IMR-90 (cell line): ENCODE measurements around the gene NTMT1. TPM values are rescaled to one million over a fixed set of nuclear protein-coding genes. Genes with fewer than 3 reads are reported as not detected.

ENCODE experiments used
- ATAC-seq: fragments of 200-7000 bp; cut with Tn5 transposase; 2 replicates; pipeline ENCODE4 v1.9.1; 2020; ENCODE audit warnings: low read depth, mild to moderate bottlenecking, moderate library complexity
- BruUV-seq: library from RNA; stranded (reverse); fragments of 400-500 nt; replicated peaks from 2 replicates; lab custom pipeline; 2021; lab: Mats Ljungman, UMichigan
- CTCF ChIA-PET: fragments of 300-600 bp; formaldehyde crosslinking; extraction: SDS; loops from one replicate; lab custom pipeline; 2021; ENCODE audit warnings: antibody characterized with exemption; lab: Yijun Ruan, JAX
- POLR2A ChIA-PET: fragments of 300-600 bp; sonication (Branson Sonifier 250); formaldehyde crosslinking; loops from one replicate; lab custom pipeline; 2022; ENCODE audit warnings: antibody characterized with exemption; ENCODE audit not compliant: unreplicated experiment; lab: Charles Lee
- DNase-seq: peaks from one replicate; pipeline ENCODE4 v3.0.0; 2013
- H2AFZ ChIP-seq: replicated peaks from 2 replicates; pipeline ENCODE3; 2013; ENCODE audit warnings: low read length, mild to moderate bottlenecking; ENCODE audit not compliant: poor library complexity
- H2AK5ac ChIP-seq: 2 replicates; pipeline ENCODE4 v1.6.1; 2013; ENCODE audit warnings: low read depth, low read length, inconsistent platforms
- H2AK9ac ChIP-seq: replicated peaks from 2 replicates; pipeline ENCODE3; 2013; ENCODE audit warnings: mild to moderate bottlenecking, low read depth, low read length, moderate library complexity; ENCODE audit not compliant: poor library complexity
- H2BK120ac ChIP-seq: 2 replicates; pipeline ENCODE4 v1.6.1; 2013; ENCODE audit warnings: low read depth, low read length, inconsistent platforms
- H2BK15ac ChIP-seq: 3 replicates; pipeline ENCODE4 v1.6.1; 2013; ENCODE audit warnings: low read depth, low read length, inconsistent platforms
- H2BK20ac ChIP-seq: 2 replicates; pipeline ENCODE4 v1.6.1; 2013; ENCODE audit warnings: low read depth, mild to moderate bottlenecking, inconsistent platforms, low read length, moderate library complexity
- H2BK5ac ChIP-seq: 2 replicates; pipeline ENCODE4 v1.6.1; 2013; ENCODE audit warnings: mild to moderate bottlenecking, low read depth, low read length, inconsistent platforms; ENCODE audit not compliant: poor library complexity, severe bottlenecking
- H3K14ac ChIP-seq: replicated peaks from 2 replicates; pipeline ENCODE4 v1.6.1; 2013; ENCODE audit warnings: low read depth, low read length, inconsistent platforms
- H3K18ac ChIP-seq: 2 replicates; pipeline ENCODE4 v1.6.1; 2013; ENCODE audit warnings: low read depth, low read length, control low read depth
- H3K23ac ChIP-seq: 2 replicates; pipeline ENCODE4 v1.6.1; 2013; ENCODE audit warnings: low read depth, low read length, inconsistent platforms
- H3K27ac ChIP-seq: 2 replicates; pipeline ENCODE4 v1.5.1; 2013; ENCODE audit warnings: mild to moderate bottlenecking, control low read depth, low read length; ENCODE audit not compliant: insufficient read depth
- H3K27me3 ChIP-seq: 2 replicates; pipeline ENCODE4 v1.6.1; 2013; ENCODE audit warnings: low read length; ENCODE audit not compliant: control insufficient read depth, insufficient read depth
- H3K36me3 ChIP-seq: 2 replicates; pipeline ENCODE4 v1.6.1; 2013; ENCODE audit warnings: low read length, mixed read lengths; ENCODE audit not compliant: control insufficient read depth, insufficient read depth
- H3K4ac ChIP-seq: 2 replicates; pipeline ENCODE4 v1.6.1; 2013; ENCODE audit warnings: low read depth, low read length, inconsistent platforms
- H3K4me1 ChIP-seq: 2 replicates; pipeline ENCODE4 v1.6.1; 2013; ENCODE audit warnings: low read length, mixed read lengths; ENCODE audit not compliant: control insufficient read depth, insufficient read depth
- H3K4me2 ChIP-seq: 2 replicates; pipeline ENCODE4 v1.6.1; 2013; ENCODE audit warnings: low read depth, mild to moderate bottlenecking, control low read depth, low read length, moderate library complexity
- H3K4me3 ChIP-seq: 2 replicates; pipeline ENCODE4 v1.5.1; 2013; ENCODE audit warnings: low read depth, mild to moderate bottlenecking, control low read depth, low read length, moderate library complexity; ENCODE audit not compliant: insufficient read depth
- H3K56ac ChIP-seq: 2 replicates; pipeline ENCODE4 v1.6.1; 2013; ENCODE audit warnings: low read length, inconsistent platforms; ENCODE audit not compliant: insufficient read depth; ENCODE audit errors: extremely low read depth
- H3K79me1 ChIP-seq, 2 experiments: 2 replicates each; pipeline ENCODE4 v1.6.1; 2013; ENCODE audit warnings: low read length in 2 of 2, inconsistent platforms in 1 of 2, low read depth in 1 of 2
- H3K9ac ChIP-seq: 2 replicates; pipeline ENCODE4 v1.6.1; 2013; ENCODE audit warnings: low read depth, low read length, control low read depth
- H3K9me1 ChIP-seq: 2 replicates; pipeline ENCODE4 v1.6.1; 2013; ENCODE audit warnings: low read length, inconsistent platforms; ENCODE audit not compliant: insufficient read depth
- H3K9me3 ChIP-seq: 2 replicates; pipeline ENCODE4 v1.6.1; 2013; ENCODE audit warnings: low read length; ENCODE audit not compliant: control insufficient read depth, insufficient read depth
- H4K20me1 ChIP-seq: 2 replicates; pipeline ENCODE4 v1.6.1; 2013; ENCODE audit warnings: low read length, inconsistent platforms; ENCODE audit not compliant: insufficient read depth
- H4K5ac ChIP-seq: 2 replicates; pipeline ENCODE4 v1.6.1; 2013; ENCODE audit warnings: mild to moderate bottlenecking, low read depth, low read length, control low read depth
- H4K8ac ChIP-seq, 2 experiments: 2 replicates each; pipeline ENCODE4 v1.6.1; 2013; ENCODE audit warnings: low read depth in 2 of 2, low read length in 2 of 2, control low read depth in 1 of 2, inconsistent platforms in 1 of 2
- H4K91ac ChIP-seq: 2 replicates; pipeline ENCODE4 v1.6.1; 2013; ENCODE audit warnings: low read depth, low read length, inconsistent platforms; ENCODE audit not compliant: insufficient read depth
- CEBPB ChIP-seq: IDR thresholded peaks from 2 replicates; pipeline ENCODE4 v1.6.1; 2012; ENCODE audit warnings: low read depth, low read length, improper control_type of control experiment
- RFX5 ChIP-seq: IDR thresholded peaks from 2 replicates; pipeline ENCODE4 v1.8.0; 2012; ENCODE audit warnings: low read depth, mild to moderate bottlenecking, low read length, moderate library complexity
- WGBS, 2 experiments: methylation state at CpG; one replicate each; pipeline versions ENCODE4 v1.1.5 to v1.1.7; 2013; ENCODE audit warnings: missing lambda C conversion rate in 2 of 2; ENCODE audit not compliant: insufficient read length in 1 of 2; ENCODE audit errors: extremely low coverage in 2 of 2; 5-methylcytosine and 5-hydroxymethylcytosine counted together
- dilution Hi-C: fragments of 300-500 bp; cut with HindIII; formaldehyde crosslinking; loops from one replicate; pipeline ENCODE4 v1.14.3; 2018; ENCODE audit warnings: low sequenced_read_pairs; ENCODE audit not compliant: unreplicated experiment
- in situ Hi-C: fragments of 300-500 bp; cut with MboI; formaldehyde crosslinking; loops from 3 replicates; pipeline ENCODE4 v1.14.3; 2019; ENCODE audit warnings: low sequenced_read_pairs, inconsistent platforms, mixed read lengths
- intact Hi-C: fragments of 100-400 bp; cut with micrococcal nuclease; formaldehyde crosslinking; loops from 2 replicates; pipeline ENCODE4 v1.10.0; 2022
- polyA plus RNA-seq, 3 experiments: library from polyadenylated mRNA; depleted of rRNA; stranded (reverse); fragments of >200 nt; gene quantifications; 2 replicates each; pipeline ENCODE4 v1.2.3, GENCODE V29; 2012; ENCODE audit warnings: low replicate concordance in 1 of 3
- total RNA-seq: library from RNA; depleted of rRNA; stranded (reverse); fragments of >200 nt; gene quantifications from 2 replicates; pipeline ENCODE4 v1.2.3, GENCODE V29; 2012

Gene NTMT1
- total and polyA plus RNA-seq, 2 of the 4 experiments (the other 2 are of a cell fraction): 68.1 to 88.1 TPM

GRCh38 chr9:129583308-129584038, 42.5 kb upstream of the NTMT1 start:
- intact Hi-C loops: no loop called here
- Histone ChIP-seq H2AK9ac (no peak overlapping the region), H2AK5ac (0 out of 2 replicates have a peak overlapping the region, but pooled peaks have one; percentile 2), H2BK5ac (peak overlapping the region; percentile 40), H3K36me3 (0 out of 2 replicates have a peak, but pooled peaks cover 1% of the 10 kb centered on the region), H2BK20ac (peak overlapping the region; percentile 9), H4K5ac (peak overlapping the region; percentile 9; the same call in 1 of the 2 replicates), H4K20me1 (no peaks in the 10 kb centered on the region), H3K27ac (no peak overlapping the region), H3K4me3 (no peak overlapping the region), H4K8ac (peak overlapping the region in 1 of 2 experiments; percentile 40; a peak in 2 of 4 replicates), H2BK15ac (no peak overlapping the region; the same call in 2 of the 3 replicates), H3K27me3 (no peaks in the 10 kb centered on the region), H3K9me1 (peaks cover 12% of the 10 kb centered on the region; the same call in 1 of the 2 replicates), H2BK120ac (peak overlapping the region; percentile 52; the same call in 1 of the 2 replicates), H3K9me3 (no peaks in the 10 kb centered on the region), H3K56ac (no peak overlapping the region), H3K23ac (no peak overlapping the region), H3K9ac (no peak overlapping the region), H2AFZ (peak overlapping the region; percentile 54), H4K91ac (no peak overlapping the region), H3K4me2 (no peak overlapping the region), H3K4me1 (peaks cover 13% of the 10 kb centered on the region), H3K4ac (no peak overlapping the region), H3K79me1 (no peaks in the 10 kb centered on the region), H3K14ac (0 out of 2 replicates have a peak overlapping the region, but pooled peaks have one; percentile 2), H3K18ac (no peak overlapping the region)
- ChIA-PET CTCF (interaction anchor here (1.1 kb wide), 1 partner anchor 8 kb away, joined by 4 read pairs; no protein-coding TSS in a partner anchor), POLR2A (no interaction called here)
- DNase-seq: no peak
- dilution Hi-C loops: no loop called here
- in situ Hi-C loops: no loop called here
- TF ChIP-seq CEBPB (peak; percentile 86), RFX5 (no peak)
- 100% methylated on average over 1 of the region's 10 CpGs; no CpG with 5 or more reads in 1 of the 2 experiments for WGBS, 2 experiments
- peak; percentile 38; the same call in 1 of the 2 replicates for ATAC-seq
- no TSS peak for BruUV-seq
